Neuron (in vitro differentiated cells): ENCODE results near the gene NXT1.

Source experiments
- H2AFZ ChIP-seq: one replicate; pipeline ENCODE4 v1.6.1; 2013; ENCODE audit warnings: low read depth, mild to moderate bottlenecking, inconsistent platforms, low read length, moderate library complexity
- H3K27me3 ChIP-seq: one replicate; pipeline ENCODE4 v1.6.1; 2013; ENCODE audit warnings: low read length; ENCODE audit not compliant: insufficient read depth
- H3K36me3 ChIP-seq: one replicate; pipeline ENCODE4 v1.6.1; 2013; ENCODE audit warnings: low read length; ENCODE audit not compliant: insufficient read depth
- H3K4me1 ChIP-seq: one replicate; pipeline ENCODE4 v1.6.1; 2013; ENCODE audit warnings: low read length; ENCODE audit not compliant: insufficient read depth
- H3K4me3 ChIP-seq: 2 replicates; pipeline ENCODE4 v1.5.1; 2013; ENCODE audit warnings: mild to moderate bottlenecking, low read length, moderate library complexity
- H3K9me3 ChIP-seq: one replicate; pipeline ENCODE4 v1.6.1; 2013; ENCODE audit warnings: low read length

The NXT1 gene

DNA sequence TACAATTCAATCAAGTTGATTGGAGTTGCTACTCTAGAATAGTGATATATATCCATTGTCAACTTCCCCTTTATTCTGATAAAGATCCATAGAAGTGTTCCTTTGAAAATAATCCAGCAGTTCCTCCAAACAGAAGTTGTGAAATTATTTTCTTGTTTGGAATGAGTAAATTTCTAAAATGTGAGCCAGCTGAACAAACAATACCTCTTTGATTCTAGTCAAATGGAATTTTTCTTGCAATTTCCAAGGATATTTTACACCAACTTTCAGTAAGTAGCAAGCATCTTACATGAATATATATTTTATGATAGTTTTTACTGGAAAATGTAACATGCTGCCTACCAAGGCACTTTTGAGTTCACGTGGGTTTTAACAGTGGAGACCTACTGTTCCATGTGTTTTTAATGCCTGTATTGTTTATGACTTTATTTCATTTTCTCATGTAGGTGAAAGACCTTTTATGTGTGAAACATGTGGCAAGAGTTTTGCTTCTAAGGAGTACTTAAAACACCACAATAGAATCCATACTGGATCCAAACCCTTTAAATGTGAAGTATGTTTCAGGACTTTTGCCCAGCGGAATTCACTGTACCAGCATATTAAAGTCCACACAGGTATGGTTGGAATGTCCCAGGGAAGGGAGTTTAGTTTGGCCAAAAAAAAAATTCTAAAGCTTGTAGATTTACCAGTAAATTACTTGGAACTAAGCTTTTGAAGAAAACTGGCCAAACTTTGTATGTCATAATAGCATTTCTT lies 17.9 kb downstream of the NXT1 start:
- Histone ChIP-seq H3K4me3 (no peak overlapping the region), H2AFZ (no peak overlapping the region), H3K4me1 (peaks cover 9% of the 10 kb centered on the region), H3K9me3 (peaks cover 8% of the 10 kb centered on the region), H3K36me3 (peaks cover 82% of the 10 kb centered on the region), H3K27me3 (no peaks in the 10 kb centered on the region)

DNA sequence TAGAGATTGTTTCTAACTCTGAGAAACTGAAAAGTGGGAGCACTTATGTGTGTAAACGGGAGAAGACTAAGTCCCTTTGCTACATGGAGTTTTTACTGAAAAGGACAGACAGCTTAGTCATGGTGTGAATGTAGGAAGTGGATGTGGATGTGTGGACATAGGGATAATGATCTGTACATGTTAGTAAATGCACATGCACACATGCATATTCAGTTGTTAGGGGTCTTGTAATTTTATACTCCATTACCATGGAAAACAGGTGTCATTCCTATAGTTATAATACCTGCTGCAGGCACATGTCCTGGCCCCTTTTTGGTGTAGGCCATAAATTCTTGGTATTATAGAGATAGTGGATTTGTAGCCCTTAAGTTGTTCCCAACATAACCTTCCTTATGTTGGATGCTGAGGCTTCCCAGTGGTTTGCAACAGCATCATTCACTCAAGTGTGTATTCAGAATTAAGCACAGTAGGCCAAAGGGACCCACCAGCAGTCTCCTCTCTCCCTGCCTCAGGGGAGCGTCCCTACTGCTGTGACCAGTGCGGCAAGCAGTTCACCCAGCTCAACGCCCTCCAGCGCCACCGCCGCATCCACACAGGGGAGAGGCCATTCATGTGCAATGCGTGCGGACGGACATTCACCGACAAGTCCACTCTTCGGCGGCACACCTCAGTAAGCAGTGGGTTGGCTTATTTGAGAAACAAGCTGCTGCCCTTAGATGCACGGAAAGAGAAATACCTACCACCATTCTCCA lies 18.7 kb downstream of the NXT1 start:
- peaks cover 8% of the 10 kb centered on the region for H3K4me1 ChIP-seq
- peaks cover 13% of the 10 kb centered on the region for H3K9me3 ChIP-seq
- no peak overlapping the region for H3K4me3 ChIP-seq
- no peak overlapping the region for H2AFZ ChIP-seq
- H3K27me3 ChIP-seq, result no peaks in the 10 kb centered on the region
- H3K36me3 ChIP-seq, result peaks cover 87% of the 10 kb centered on the region

DNA sequence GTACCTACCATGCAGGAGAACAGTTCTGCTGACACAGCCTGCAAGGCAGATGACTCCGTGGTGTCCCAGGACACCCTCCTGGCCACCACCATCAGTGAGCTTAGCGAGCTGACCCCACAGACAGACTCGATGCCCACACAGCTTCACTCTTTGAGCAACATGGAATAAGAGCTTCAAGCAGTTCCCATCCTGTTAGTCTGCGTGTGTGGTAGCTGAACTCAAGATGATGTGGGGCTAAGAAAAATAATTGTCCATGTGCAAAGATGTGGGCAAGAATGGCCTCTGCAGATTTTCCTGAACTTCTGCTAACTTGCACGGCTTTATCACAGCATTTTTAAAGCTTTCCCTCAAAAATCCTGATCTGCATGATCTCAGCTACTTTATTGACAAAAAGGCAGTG lies 19.7 kb downstream of the NXT1 start:
- Histone ChIP-seq H2AFZ (no peak overlapping the region), H3K36me3 (peaks cover 83% of the 10 kb centered on the region), H3K9me3 (peaks cover 11% of the 10 kb centered on the region), H3K4me1 (peaks cover 8% of the 10 kb centered on the region), H3K27me3 (no peaks in the 10 kb centered on the region), H3K4me3 (no peak overlapping the region)

DNA sequence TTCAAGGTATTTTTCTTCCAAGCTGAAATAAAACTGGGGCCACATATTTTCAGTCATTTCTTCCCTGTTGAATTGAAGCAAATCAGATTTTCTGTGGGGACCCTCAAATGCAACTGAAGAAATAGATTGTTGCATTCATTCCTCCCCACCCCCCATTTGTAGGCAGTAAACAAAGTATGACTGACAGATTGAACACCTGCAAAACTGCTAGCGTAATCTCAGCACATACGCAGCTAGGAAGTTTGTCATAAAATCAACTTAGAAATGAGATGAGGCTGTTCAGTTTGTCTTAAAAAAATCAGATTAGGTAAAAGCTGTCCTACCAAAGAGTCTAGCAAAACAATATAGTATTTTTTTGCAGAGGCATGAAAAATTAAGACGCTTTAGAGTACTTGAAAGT lies 20.3 kb downstream of the NXT1 start:
- Histone ChIP-seq H3K9me3 (peaks cover 13% of the 10 kb centered on the region), H3K27me3 (no peaks in the 10 kb centered on the region), H2AFZ (no peak overlapping the region), H3K4me3 (no peak overlapping the region), H3K36me3 (peaks cover 82% of the 10 kb centered on the region), H3K4me1 (peaks cover 8% of the 10 kb centered on the region)

DNA sequence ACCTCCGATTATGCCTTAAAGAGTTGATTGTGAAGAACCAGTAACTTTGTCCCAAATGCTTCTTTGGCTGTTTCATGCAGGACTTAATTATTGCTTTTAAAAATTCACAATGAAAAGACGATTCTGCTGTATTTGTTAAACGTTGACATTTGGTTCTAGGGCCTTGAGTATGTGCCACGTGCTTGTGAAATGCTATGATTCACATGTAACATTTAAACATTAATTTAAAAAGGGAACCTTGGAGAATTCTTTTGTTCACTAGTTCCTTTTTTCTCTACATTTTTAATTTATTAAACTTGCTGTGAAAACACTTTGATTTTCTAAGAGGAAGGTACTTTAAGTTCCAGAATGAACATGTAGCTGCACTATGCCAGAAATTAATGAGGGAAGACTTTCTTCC lies 20.9 kb downstream of the NXT1 start:
- Histone ChIP-seq H3K9me3 (peaks cover 13% of the 10 kb centered on the region), H3K36me3 (peaks cover 84% of the 10 kb centered on the region), H3K27me3 (no peaks in the 10 kb centered on the region), H3K4me3 (no peak overlapping the region), H3K4me1 (peaks cover 8% of the 10 kb centered on the region), H2AFZ (no peak overlapping the region)

DNA sequence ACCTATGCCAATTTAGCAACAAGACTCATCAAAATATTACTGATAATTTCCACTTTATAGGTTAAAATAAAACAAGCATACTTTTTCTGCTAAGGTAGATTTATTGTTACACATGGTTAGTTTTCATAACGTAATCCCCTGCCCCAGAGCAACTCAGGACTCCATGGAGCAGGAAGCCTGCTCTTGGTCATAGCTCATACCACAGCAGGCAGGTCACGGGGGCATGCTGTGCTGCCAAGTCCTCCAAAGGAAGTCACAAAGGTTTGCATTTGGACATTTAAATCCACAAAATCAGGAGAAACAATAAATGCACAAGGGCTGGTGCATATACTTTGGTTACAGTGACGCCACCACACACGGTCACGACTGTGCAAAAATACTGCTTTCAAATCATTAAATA lies 23.9 kb downstream of the NXT1 start:
- H3K27me3 ChIP-seq, result no peaks in the 10 kb centered on the region
- no peak overlapping the region for H3K4me3 ChIP-seq
- peaks cover 74% of the 10 kb centered on the region for H3K36me3 ChIP-seq
- no peaks in the 10 kb centered on the region for H3K4me1 ChIP-seq
- peaks cover 13% of the 10 kb centered on the region for H3K9me3 ChIP-seq
- H2AFZ ChIP-seq, result no peak overlapping the region

DNA sequence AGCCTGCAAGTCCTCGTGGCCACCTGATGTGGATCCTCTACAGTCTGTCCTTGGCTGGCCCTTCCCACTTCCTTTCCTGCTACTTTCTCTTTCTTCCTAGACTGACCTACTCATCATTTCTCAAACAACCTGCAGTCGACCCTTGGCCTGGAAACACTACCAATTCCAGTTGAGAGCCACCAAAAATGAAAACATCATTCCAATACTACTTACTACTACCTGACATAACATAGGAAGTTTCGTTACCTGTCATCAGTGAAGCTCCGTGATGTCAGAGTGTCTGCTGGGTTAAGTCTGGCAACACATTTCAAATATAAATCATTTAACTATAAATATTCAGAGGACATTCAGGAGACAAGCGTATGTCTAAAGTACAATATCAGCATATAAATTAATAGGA lies 25.2 kb downstream of the NXT1 start:
- Histone ChIP-seq H3K36me3 (peaks cover 69% of the 10 kb centered on the region), H3K27me3 (no peaks in the 10 kb centered on the region), H3K9me3 (peaks cover 13% of the 10 kb centered on the region), H2AFZ (no peak overlapping the region), H3K4me3 (no peak overlapping the region), H3K4me1 (no peaks in the 10 kb centered on the region)

DNA sequence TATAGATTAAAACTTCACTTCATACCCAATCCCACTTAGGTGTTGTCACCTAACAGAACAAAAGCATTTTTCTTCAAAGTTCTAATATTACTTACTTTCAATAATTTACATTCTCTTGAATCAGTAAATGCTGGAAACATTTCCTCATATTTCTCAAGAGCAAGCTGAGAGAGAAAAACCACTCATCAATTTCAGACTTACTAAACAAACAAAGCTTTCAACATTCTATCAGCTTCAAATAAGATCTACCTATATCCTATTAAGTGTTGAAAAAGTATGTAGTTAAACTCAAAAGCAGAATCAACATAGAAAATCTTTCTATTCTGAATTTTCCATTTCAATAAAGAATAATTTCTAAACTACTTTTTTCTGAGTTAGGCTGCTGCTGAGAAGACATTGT lies 29.2 kb downstream of the NXT1 start:
- H3K27me3 ChIP-seq, result no peaks in the 10 kb centered on the region
- H3K9me3 ChIP-seq, result peaks cover 5% of the 10 kb centered on the region
- H3K36me3 ChIP-seq, result peaks cover 40% of the 10 kb centered on the region
- H3K4me3 ChIP-seq, result no peak overlapping the region
- H2AFZ ChIP-seq, result no peak overlapping the region
- H3K4me1 ChIP-seq, result no peaks in the 10 kb centered on the region

DNA sequence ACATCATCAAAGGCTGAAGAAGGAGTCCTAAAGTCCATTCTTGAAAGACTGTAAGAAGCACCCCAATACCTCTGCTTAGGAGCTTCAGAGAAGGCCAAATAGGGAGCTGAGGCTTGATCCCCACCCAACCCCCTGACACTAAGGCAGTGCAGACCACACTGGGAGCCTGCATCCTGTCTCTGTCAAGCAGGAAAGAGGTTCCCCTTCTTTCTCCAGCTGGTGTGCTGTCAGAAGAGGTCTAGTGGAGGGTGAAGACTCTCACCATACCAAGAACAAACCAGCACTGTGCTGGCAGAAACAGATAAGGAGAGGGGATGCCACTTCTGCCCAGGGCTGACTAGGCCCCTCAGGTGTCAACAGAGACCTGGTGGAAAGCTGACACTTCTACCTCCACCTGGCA lies 31.3 kb downstream of the NXT1 start:
- H3K9me3 ChIP-seq, result no peaks in the 10 kb centered on the region
- no peaks in the 10 kb centered on the region for H3K27me3 ChIP-seq
- no peaks in the 10 kb centered on the region for H3K4me1 ChIP-seq
- no peak overlapping the region for H3K4me3 ChIP-seq
- no peak overlapping the region for H2AFZ ChIP-seq
- H3K36me3 ChIP-seq, result peaks cover 24% of the 10 kb centered on the region

DNA sequence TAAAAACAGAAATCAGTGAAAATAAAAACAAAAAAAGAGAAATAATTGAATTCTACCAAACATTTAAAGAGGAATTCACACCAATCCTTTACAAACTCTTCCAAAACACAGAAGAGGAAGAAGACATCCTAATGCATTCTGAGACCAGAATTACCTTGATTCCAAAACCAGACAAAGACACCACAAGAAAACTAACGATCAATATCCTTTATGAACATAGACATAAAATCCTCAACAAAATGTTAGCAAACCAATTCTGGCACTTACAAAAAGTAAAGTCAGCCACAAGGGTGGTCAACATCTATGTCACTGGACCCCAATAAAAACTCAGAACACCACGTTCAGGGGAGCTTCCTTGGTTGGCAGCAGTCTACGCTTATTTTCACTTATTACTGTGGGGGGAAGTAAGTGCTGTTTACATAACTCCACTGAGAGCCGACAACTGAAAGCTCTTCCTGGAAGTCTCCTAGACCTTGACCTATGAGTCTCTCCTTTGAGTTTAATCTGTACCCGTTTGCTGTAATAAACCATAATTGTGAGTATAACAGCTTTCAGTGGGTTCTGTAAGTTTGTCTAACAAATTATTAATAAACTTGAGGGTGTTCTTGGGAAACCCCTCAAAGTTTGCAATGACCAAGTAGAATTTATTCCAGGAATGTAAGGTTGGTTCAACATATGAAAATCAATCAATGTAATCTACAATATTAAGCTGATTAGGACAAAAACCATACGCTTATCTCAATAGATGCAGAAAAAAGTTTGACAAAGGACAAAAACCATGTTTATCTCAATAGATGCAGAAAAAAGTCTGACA lies 35.9 kb downstream of the NXT1 start:
- H3K4me1 ChIP-seq, result no peaks in the 10 kb centered on the region
- no peaks in the 10 kb centered on the region for H3K27me3 ChIP-seq
- H2AFZ ChIP-seq, result no peak overlapping the region
- peaks cover 4% of the 10 kb centered on the region for H3K9me3 ChIP-seq
- H3K4me3 ChIP-seq, result no peak overlapping the region
- peaks cover 17% of the 10 kb centered on the region for H3K36me3 ChIP-seq

DNA sequence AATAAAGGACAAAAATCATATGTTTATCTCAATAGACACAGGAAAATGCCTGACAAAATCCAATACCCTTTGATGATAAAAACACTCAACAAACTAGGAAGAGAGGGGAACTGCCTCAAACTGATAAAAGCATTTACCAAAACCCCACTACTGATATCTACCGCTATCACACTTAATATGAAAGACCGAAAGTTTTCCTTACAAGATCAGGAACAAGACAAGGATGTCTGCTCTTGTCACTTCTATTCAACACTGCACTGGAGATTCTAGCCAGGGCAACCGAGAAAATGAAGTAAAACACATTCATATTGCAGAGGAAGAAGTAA lies 36.5 kb downstream of the NXT1 start:
- Histone ChIP-seq H3K4me1 (no peaks in the 10 kb centered on the region), H2AFZ (no peak overlapping the region), H3K36me3 (peaks cover 19% of the 10 kb centered on the region), H3K4me3 (no peak overlapping the region), H3K27me3 (no peaks in the 10 kb centered on the region), H3K9me3 (peaks cover 4% of the 10 kb centered on the region)

DNA sequence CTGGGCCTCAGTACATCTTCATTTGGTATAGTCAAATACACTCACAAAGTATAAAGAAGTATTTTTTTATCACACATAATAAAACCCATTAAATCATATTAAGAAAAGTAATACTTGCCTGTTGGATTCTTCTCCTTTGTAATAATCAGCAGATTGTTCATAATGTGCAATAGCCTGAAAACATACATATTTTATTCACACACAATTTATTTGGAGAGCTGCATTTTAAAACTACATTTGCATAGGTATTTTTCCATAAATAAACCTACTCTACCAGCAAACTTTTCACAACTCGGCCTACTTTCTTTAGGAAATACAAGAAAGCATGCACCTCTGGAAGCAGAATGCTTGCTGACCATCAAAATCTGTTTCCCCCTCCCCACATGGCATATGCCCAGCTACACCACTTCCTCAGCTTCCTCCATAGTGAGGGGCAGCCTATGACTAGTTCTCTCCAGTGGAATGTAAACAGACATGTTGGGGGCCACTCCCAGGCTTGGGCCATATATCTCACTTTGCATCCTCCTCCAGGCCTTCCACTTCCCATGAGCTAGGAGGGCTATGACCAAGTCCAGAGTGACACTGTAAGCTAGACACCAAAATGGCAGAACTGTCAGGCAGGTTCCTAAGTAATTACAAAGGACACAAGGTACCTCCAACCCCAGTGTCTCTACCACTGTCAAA lies 39.6 kb downstream of the NXT1 start:
- H3K4me3 ChIP-seq, result no peak overlapping the region
- no peak overlapping the region for H2AFZ ChIP-seq
- peaks cover 4% of the 10 kb centered on the region for H3K9me3 ChIP-seq
- H3K27me3 ChIP-seq, result no peaks in the 10 kb centered on the region
- peaks cover 36% of the 10 kb centered on the region for H3K36me3 ChIP-seq
- H3K4me1 ChIP-seq, result no peaks in the 10 kb centered on the region
